MV-4-11 (cell line): ENCODE data around the gene CSTA.
A peak's percentile ranks its signal among the peaks of the same experiment; 100 is the strongest.

Source experiments
- DNase-seq: peaks from one replicate; lab custom pipeline; 2025; lab: John Stamatoyannopoulos, UW

The CSTA gene

GRCh38 chr3:122382888-122383666 is 58.0 kb downstream of the CSTA start, which contains the start of gene MIX23:
Gene MIX23 (minus strand): TSS chr3:122383231. CDS start chr3:122383224, 7 bp downstream.
- DNase-seq = peak; percentile 81

- peak; percentile 90 for DNase-seq
Observed at GRCh38 chr3:122383771-122384697, 59.0 kb downstream of the CSTA start, which contains the start of gene FAM162A. Gene FAM162A (plus strand): TSS chr3:122384182. CDS start chr3:122384266, 84 bp downstream.

- DNase-seq = no peak
Observed at GRCh38 chr3:122387709-122388108, 62.7 kb downstream of the CSTA start.

GRCh38 chr3:122389197-122389596 is 64.1 kb downstream of the CSTA start:
- DNase-seq = no peak

- no peak for DNase-seq
Observed at GRCh38 chr3:122389892-122390291, 64.8 kb downstream of the CSTA start.

GRCh38 chr3:122390665-122391064 is 65.6 kb downstream of the CSTA start:
- DNase-seq = no peak
